WTC11 (cell line): ENCODE data around the gene SULF2. TPM values are rescaled to one million over a fixed set of nuclear protein-coding genes. Genes with fewer than 3 reads are reported as not detected.

Source experiments
- ATAC-seq: fragments of 200-7000 bp; cut with Tn5 transposase; 2 replicates; pipeline ENCODE4 v1.10.0; 2021; ENCODE audit warnings: mild to moderate bottlenecking, moderate library complexity
- CTCF ChIA-PET: fragments of 300-600 bp; sonication (Branson Sonifier 250); formaldehyde crosslinking; loops from one replicate; lab custom pipeline; 2021; ENCODE audit warnings: antibody characterized with exemption; lab: Charles Lee
- POLR2A ChIA-PET: fragments of 350-600 bp; sonication (Branson Sonifier 250); formaldehyde crosslinking; loops from one replicate; lab custom pipeline; 2021; ENCODE audit warnings: antibody characterized with exemption; lab: Charles Lee
- DNase-seq: peaks from one replicate; pipeline ENCODE4 v3.0.0; 2021; ENCODE audit warnings: low spot score
- H3K27ac Mint-ChIP-seq: 2 replicates; pipeline ENCODE4 v1.8.0; 2021; ENCODE audit warnings: mixed read lengths
- H3K27me3 Mint-ChIP-seq: 2 replicates; pipeline ENCODE4 v1.8.0; 2021; ENCODE audit warnings: low read depth, mild to moderate bottlenecking, moderate library complexity, mixed read lengths
- H3K36me3 Mint-ChIP-seq: 2 replicates; pipeline ENCODE4 v1.8.0; 2021; ENCODE audit warnings: mixed read lengths
- H3K4me1 Mint-ChIP-seq: 2 replicates; pipeline ENCODE4 v1.8.0; 2022; ENCODE audit warnings: mixed read lengths
- H3K4me3 Mint-ChIP-seq: 2 replicates; pipeline ENCODE4 v1.8.0; 2021; ENCODE audit warnings: mild to moderate bottlenecking, moderate library complexity, mixed read lengths
- H3K9me3 Mint-ChIP-seq: 2 replicates; pipeline ENCODE4 v1.8.0; 2021; ENCODE audit warnings: mixed read lengths
- ARID4B ChIP-seq: sonication (generic); formaldehyde crosslinking; IDR thresholded peaks from 2 replicates; pipeline ENCODE4 v1.8.0; 2023; ENCODE audit warnings: missing genetic modification reagents, mild to moderate bottlenecking, borderline replicate concordance
- E2F5 ChIP-seq: sonication (generic); formaldehyde crosslinking; IDR thresholded peaks from 2 replicates; pipeline ENCODE4 v1.8.1; 2022; ENCODE audit warnings: mild to moderate bottlenecking, moderate library complexity, missing genetic modification reagents
- FOXK1 ChIP-seq: sonication (generic); formaldehyde crosslinking; IDR thresholded peaks from 2 replicates; pipeline ENCODE4 v1.8.0; 2022; ENCODE audit warnings: mild to moderate bottlenecking, moderate library complexity, missing genetic modification reagents
- HMGA2 ChIP-seq: fragments of 250-450 bp; sonication (Bioruptor Pico); IDR thresholded peaks from 2 replicates; pipeline ENCODE4 v1.4.0; 2021; ENCODE audit warnings: mild to moderate bottlenecking, moderate library complexity
- NFYB ChIP-seq: sonication (generic); formaldehyde crosslinking; conservative IDR thresholded peaks from 2 replicates; pipeline ENCODE4 v1.8.0; 2022; ENCODE audit warnings: low read depth, missing genetic modification reagents
- NR2C2 ChIP-seq: sonication (generic); formaldehyde crosslinking; IDR thresholded peaks from 2 replicates; pipeline ENCODE4 v1.8.0; 2022; ENCODE audit warnings: mild to moderate bottlenecking, missing genetic modification reagents
- PRRX2 ChIP-seq: fragments of 250-450 bp; sonication (Bioruptor Pico); IDR thresholded peaks from 2 replicates; pipeline ENCODE4 v1.8.0; 2021; ENCODE audit warnings: mild to moderate bottlenecking
- STAT6 ChIP-seq: sonication (generic); formaldehyde crosslinking; conservative IDR thresholded peaks from 2 replicates; pipeline ENCODE4 v1.8.1; 2023; ENCODE audit warnings: mild to moderate bottlenecking, low read depth, missing genetic modification reagents, moderate library complexity
- ZNF263 ChIP-seq: sonication (generic); formaldehyde crosslinking; IDR thresholded peaks from 2 replicates; pipeline ENCODE4 v1.8.1; 2022; ENCODE audit warnings: low read depth, mild to moderate bottlenecking, moderate library complexity, missing genetic modification reagents
- ZNF416 ChIP-seq: fragments of 250-450 bp; sonication (Bioruptor Pico); IDR thresholded peaks from 2 replicates; pipeline ENCODE4 v1.9.0; 2021; ENCODE audit warnings: mild to moderate bottlenecking, inconsistent platforms
- ZNF423 ChIP-seq: fragments of 250-450 bp; sonication (Bioruptor Pico); IDR thresholded peaks from 2 replicates; pipeline ENCODE4 v2.1.2; 2022; ENCODE audit warnings: mild to moderate bottlenecking, moderate library complexity
- ZNF671 ChIP-seq: fragments of 250-450 bp; sonication (Bioruptor Pico); IDR thresholded peaks from 2 replicates; pipeline ENCODE4 v1.8.0; 2021; ENCODE audit warnings: mild to moderate bottlenecking
- total RNA-seq: library from RNA; stranded (reverse); gene quantifications from 3 replicates; pipeline ENCODE4 v1.2.3, GENCODE V29; 2021
- TF ChIP-seq, protein P1 (sequence below): fragments of 250-450 bp; sonication (Bioruptor Pico); IDR thresholded peaks from 2 replicates; pipeline ENCODE4 v1.9.0; 2021; ENCODE audit warnings: moderate library complexity, mild to moderate bottlenecking, inconsistent platforms, borderline replicate concordance
- TF ChIP-seq, protein P2 (sequence below): sonication (generic); formaldehyde crosslinking; IDR thresholded peaks from 2 replicates; pipeline ENCODE4 v1.8.1; 2023; ENCODE audit warnings: mild to moderate bottlenecking, moderate library complexity, missing genetic modification reagents

Gene SULF2
- total RNA-seq, 1 experiment from 2014 or later = 36.0 TPM

- TF ChIP-seq ARID4B (CRISPR knock-in tag) (no peak), E2F5 (CRISPR knock-in tag) (no peak), ZNF671 (CRISPR knock-in tag) (no peak), STAT6 (CRISPR knock-in tag) (no peak), ZNF423 (CRISPR knock-in tag) (no peak), FOXK1 (no peak)
- TF ChIP-seq, protein P1, sequence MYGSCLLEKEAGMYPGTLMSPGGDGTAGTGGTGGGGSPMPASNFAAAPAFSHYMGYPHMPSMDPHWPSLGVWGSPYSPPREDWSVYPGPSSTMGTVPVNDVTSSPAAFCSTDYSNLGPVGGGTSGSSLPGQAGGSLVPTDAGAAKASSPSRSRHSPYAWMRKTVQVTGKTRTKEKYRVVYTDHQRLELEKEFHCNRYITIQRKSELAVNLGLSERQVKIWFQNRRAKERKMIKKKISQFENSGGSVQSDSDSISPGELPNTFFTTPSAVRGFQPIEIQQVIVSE (CRISPR knock-in tag) = no peak
Observed at GRCh38 chr20:47762699-47763268, 22.5 kb downstream of the SULF2 start (continued).

DNA sequence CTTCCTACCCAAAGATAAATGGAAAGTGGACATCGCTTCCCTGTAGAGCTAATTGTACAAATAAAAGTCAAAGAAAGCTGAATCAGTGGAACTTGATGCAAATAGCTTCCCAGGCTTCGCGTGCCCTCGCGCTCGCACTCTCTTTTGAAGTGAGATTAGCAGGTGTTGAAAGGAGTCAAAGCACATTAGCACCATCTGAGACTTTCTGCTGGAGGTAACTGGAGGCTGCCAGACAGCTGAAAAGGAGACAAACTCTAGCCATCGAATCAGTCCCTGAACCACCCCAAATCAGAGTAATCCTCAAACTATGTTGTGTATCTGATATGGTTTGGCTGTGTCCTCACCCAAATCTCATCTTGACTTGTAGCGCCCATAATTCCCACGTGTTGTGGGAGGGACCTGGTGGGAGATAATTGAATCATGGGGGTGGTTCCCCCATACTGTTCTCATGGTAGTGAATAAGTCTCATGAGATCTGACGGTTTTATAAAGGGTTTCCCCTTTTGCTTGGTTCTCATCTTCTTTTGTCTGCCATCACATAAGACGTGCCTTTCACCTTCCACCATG is 23.7 kb downstream of the SULF2 start:
- DNase-seq = no peak
- H3K4me3 Mint-ChIP-seq = no peak overlapping the region

More for the DNA sequence above, 23.7 kb downstream of the SULF2 start:
- ATAC-seq = no peak
- TF ChIP-seq HMGA2 (CRISPR knock-in tag) (no peak), ZNF263 (CRISPR knock-in tag) (no peak), ZNF416 (CRISPR knock-in tag) (no peak), PRRX2 (CRISPR knock-in tag) (no peak), NFYB (CRISPR knock-in tag) (no peak), NR2C2 (CRISPR knock-in tag) (no peak)
- TF ChIP-seq, protein P1 (CRISPR knock-in tag) = no peak
- TF ChIP-seq, protein P2, sequence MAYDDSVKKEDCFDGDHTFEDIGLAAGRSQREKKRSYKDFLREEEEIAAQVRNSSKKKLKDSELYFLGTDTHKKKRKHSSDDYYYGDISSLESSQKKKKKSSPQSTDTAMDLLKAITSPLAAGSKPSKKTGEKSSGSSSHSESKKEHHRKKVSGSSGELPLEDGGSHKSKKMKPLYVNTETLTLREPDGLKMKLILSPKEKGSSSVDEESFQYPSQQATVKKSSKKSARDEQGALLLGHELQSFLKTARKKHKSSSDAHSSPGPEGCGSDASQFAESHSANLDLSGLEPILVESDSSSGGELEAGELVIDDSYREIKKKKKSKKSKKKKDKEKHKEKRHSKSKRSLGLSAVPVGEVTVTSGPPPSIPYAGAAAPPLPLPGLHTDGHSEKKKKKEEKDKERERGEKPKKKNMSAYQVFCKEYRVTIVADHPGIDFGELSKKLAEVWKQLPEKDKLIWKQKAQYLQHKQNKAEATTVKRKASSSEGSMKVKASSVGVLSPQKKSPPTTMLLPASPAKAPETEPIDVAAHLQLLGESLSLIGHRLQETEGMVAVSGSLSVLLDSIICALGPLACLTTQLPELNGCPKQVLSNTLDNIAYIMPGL = no peak
- Mint-ChIP-seq H3K9me3 (peaks cover 5% of the 10 kb centered on the region; the same call in 1 of the 2 replicates), H3K36me3 (0 out of 2 replicates have a peak, but pooled peaks cover 4% of the 10 kb centered on the region), H3K4me1 (peaks cover 72% of the 10 kb centered on the region), H3K27ac (no peak overlapping the region), H3K27me3 (no peaks in the 10 kb centered on the region)
- POLR2A ChIA-PET = no interaction called here
- CTCF ChIA-PET = no interaction called here
